WI38 (cell line): ENCODE measurements around the gene COL4A1.

Experiments used
- H3K4me3 ChIP-seq: 2 replicates; pipeline ENCODE4 v1.5.1; 2011; ENCODE audit warnings: low read depth, mild to moderate bottlenecking, control low read depth, low read length
- CTCF ChIP-seq: IDR thresholded peaks from 2 replicates; pipeline ENCODE4 v1.5.1; 2012; ENCODE audit warnings: low read depth, mild to moderate bottlenecking, control low read depth, low read length

Gene COL4A1

DNA sequence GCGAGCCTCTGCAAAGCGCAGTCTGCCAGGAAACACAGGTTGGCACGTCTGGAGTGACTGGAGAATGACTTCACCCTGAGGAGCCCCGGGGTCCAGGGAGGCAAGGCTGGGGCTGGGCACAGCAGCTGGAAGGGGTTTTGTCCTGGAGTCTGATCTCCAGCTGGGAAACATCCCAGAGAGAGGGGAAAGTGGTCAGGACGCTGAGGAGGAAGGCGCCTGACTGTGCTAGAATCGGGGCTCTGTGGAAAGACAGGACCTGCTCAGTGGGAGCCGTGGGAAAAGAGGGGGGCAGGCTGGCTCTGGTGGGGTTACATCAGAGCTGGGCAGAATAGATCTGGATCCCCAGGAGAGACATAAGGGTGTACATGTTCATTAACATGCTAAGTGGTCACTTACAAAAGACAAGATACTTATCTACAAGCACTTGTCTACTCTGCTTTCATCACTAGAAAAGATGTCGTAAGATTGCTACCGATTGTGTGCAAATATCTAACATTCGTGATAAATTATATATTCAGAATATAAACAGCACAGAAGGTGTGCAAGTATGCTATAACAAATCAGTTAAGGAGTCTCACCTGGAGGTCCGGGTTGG lies 106.6 kb downstream of the COL4A1 start:
- H3K4me3 ChIP-seq = no peak overlapping the region
- no peak for TF ChIP-seq CTCF

DNA sequence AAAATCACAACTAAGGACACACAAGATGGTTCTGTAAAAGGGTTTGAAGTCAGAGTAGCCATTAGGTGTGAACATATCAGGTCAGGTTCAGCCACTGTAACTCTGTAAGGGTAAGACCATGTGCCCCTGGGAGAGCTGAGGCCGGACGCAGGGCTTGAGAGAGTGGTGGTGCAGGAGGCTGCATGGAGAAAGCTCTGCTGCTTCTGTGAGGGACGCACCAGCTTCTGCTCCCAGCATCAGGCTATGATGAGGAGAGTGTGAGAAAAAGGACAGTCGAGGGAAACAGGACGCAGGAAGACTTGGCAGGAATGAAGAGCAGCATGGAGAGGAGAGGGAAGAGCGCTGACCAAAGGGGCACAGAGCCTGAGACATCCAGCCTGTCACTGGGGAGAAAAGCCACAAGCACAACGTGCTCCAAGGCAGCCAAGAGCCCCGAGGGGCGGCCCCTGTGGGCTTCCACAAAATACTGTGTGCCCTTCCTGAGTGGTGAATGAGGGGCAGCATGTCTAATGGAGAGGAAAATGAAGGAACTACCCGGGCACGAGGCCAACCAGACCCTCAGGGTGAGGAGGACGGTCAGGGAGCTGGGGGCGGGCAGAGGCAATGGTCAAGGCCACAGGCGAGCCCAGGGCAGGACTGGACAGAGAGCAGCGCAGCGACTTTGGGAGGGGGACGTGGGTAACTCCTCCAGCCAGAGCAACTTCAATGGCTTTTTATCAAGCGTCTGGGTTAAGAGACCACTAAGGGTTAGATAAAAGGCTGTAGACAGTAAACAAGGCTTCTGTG lies 107.7 kb downstream of the COL4A1 start:
- no peak overlapping the region for H3K4me3 ChIP-seq
- TF ChIP-seq CTCF = no peak

GRCh38 chr13:110197471-110197870 lies 109.5 kb downstream of the COL4A1 start:
- no peak overlapping the region for H3K4me3 ChIP-seq
- no peak for TF ChIP-seq CTCF

GRCh38 chr13:110197026-110197425 lies 109.9 kb downstream of the COL4A1 start:
- TF ChIP-seq CTCF = no peak
- H3K4me3 ChIP-seq = no peak overlapping the region

GRCh38 chr13:110195547-110196485 lies 111.1 kb downstream of the COL4A1 start:
- no peak for TF ChIP-seq CTCF
- no peak overlapping the region for H3K4me3 ChIP-seq

GRCh38 chr13:110194451-110194850 lies 112.5 kb downstream of the COL4A1 start:
- TF ChIP-seq CTCF = no peak

More at GRCh38 chr13:110194451-110194850, 112.5 kb downstream of the COL4A1 start:
- H3K4me3 ChIP-seq = no peak overlapping the region
